Right atrium auricular region (tissue), 2 donors: ENCODE results near the gene CACFD1. TPM values are rescaled to one million over a fixed set of nuclear protein-coding genes. Genes with fewer than 3 reads are reported as not detected.

Source experiments
- DNase-seq: peaks from one replicate; pipeline ENCODE4 v3.0.0-alpha.2; 2019; ENCODE audit warnings: low spot score
- H3K27ac ChIP-seq, 2 donors: fragments of 200-600 bp; sonication (generic); 1 replicate in 1 of 2; 2 replicates in 1 of 2; pipeline ENCODE4 v1.5.1; 2016 to 2019
- H3K27me3 ChIP-seq, 2 donors: fragments of 200-600 bp; sonication (generic); one replicate each; pipeline versions ENCODE4 v1.5.1 to v1.6.0; 2017 to 2019
- H3K36me3 ChIP-seq: fragments of 200-600 bp; sonication (generic); one replicate; pipeline ENCODE4 v1.5.1; 2016
- H3K4me1 ChIP-seq, 2 donors: fragments of 200-600 bp; sonication (generic); one replicate each; pipeline versions ENCODE4 v1.5.1 to v1.6.0; 2017 to 2019
- H3K4me3 ChIP-seq, 2 donors: fragments of 200-600 bp; sonication (generic); 1 replicate in 1 of 2; 2 replicates in 1 of 2; pipeline ENCODE4 v1.5.1; 2017 to 2019; ENCODE audit warnings: mild to moderate bottlenecking in 1 of 2, moderate library complexity in 1 of 2
- H3K9me3 ChIP-seq, 2 donors: fragments of 200-600 bp; sonication (generic); one replicate each; pipeline ENCODE4 v1.5.1; 2019
- CTCF ChIP-seq, 2 donors: fragments of 200-600 bp; sonication (generic); IDR thresholded peaks; one replicate each; pipeline ENCODE4 v1.5.1; 2019; ENCODE audit warnings: antibody characterized with exemption in 2 of 2
- total RNA-seq, 2 donors: library from RNA; depleted of rRNA; stranded (reverse); fragments of >200 nt; gene quantifications; one replicate each; pipeline ENCODE4 v1.1.0, GENCODE V29; 2016

Gene CACFD1
- total RNA-seq, 2 donors from 2014 or later: 11.9 to 12.4 TPM

DNA sequence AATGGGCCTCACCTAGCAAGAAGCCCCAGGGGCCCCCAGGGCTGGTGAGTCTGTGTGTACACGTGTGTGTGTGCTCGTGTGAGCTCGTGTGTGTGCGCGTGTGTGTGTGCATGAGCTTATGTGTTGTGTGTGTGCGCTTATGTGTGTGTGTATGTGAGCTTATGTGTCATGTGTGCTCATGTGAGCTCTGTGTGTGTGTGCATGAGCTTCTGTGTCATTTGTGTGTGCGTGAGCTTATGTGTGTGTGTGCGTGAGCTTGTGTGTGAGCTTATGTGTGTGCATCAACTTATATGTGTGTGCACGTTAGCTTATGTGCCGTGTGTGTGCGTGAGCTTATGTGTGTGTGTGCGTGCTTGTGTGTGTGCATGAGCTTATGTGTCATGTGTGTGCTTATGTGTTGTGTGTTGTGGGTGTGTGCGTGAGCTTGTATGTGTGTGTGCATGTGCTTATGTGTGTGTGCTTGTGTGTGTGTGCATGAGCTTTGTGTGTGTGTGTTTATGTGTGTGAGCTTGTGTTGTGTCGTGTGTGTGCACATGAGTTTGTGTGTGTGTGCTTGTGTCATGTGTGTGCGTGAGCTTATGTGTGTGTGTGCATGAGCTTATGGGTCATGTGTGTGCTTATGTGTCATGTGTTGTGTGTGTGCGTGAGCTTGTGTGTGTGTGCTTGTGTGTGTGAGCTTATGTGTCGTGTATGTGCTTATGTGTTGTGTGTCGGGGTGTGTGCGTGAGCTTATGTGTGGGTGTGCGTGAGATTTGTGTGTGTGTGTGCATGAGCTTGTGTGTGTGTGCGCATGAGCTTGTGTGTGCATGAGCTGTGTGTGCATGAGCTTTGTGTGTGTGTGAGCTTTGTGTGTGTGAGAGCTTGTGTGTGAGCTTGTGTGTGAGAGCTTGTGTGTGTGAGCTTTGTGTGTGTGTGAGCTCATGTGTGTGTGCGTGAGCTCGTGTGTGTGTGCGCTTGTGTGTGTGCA is 35.8 kb downstream of the CACFD1 start:
- Histone ChIP-seq H3K27ac (no peak overlapping the region), H3K36me3 (no peaks in the 10 kb centered on the region), H3K4me3 (no peak overlapping the region), H3K9me3 (no peaks in the 10 kb centered on the region), H3K27me3 (no peaks in the 10 kb centered on the region), H3K4me1 (peaks cover 0 to 34% of the 10 kb centered on the region in 2 donors)
- DNase-seq: no peak
- TF ChIP-seq CTCF (IDR thresholded peaks at IDR 0.05): no peak

DNA sequence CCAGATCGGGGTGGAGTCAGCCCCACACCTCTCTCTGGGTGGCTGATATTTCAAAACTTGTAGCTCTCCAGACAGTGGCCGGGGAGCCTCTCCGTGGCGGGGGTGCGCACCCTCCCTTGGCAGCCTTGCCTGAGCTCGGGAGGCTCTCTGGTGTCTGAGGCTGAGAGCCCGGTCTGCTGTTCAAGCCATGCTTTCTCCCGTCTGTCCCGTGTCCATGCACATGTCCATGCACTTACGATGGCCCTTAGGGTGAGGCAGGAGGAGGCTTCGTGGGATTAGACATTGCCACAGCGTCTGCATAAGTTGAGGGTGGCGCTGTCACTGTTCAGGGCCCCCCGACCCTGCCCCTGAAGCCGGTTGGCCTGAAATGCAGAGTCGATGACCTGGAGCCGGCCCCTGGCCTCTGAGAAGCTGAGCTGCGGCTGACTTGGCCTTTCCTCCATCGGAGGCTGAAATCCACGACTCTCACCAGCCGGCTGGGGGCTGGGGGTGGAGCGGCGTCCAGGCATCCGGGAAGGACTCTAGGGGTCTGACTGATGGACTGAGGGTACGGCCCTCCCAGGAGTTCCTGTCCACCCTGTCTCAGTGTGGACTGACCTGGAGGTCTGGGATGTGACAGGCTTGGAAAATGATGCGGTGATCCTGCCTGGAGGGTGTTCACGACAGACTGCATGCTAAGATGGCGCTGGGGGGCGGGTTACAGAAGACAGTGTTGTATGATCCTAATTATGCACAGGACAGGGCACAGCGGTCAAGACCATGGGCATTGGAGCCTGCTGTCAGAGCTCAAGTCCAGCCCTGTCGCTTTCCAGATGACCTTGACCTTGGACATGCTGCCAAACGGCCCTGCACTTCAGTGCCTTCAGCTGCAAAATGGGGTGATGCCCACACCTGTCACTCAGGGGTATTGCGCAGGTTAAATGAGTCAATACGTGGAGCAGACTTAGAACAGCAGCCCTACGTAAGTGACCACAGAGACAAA is 37.4 kb downstream of the CACFD1 start:
- Histone ChIP-seq H3K27ac (no peak overlapping the region), H3K4me3 (no peak overlapping the region), H3K27me3 (no peaks in the 10 kb centered on the region), H3K4me1 (peaks cover 0 to 27% of the 10 kb centered on the region in 2 donors), H3K9me3 (peaks cover 0 to 12% of the 10 kb centered on the region in 2 donors), H3K36me3 (no peaks in the 10 kb centered on the region)
- no peak for TF ChIP-seq CTCF (IDR thresholded peaks at IDR 0.05)
- no peak for DNase-seq

GRCh38 chr9:133499132-133499891 is 39.5 kb downstream of the CACFD1 start:
- DNase-seq: no peak

DNA sequence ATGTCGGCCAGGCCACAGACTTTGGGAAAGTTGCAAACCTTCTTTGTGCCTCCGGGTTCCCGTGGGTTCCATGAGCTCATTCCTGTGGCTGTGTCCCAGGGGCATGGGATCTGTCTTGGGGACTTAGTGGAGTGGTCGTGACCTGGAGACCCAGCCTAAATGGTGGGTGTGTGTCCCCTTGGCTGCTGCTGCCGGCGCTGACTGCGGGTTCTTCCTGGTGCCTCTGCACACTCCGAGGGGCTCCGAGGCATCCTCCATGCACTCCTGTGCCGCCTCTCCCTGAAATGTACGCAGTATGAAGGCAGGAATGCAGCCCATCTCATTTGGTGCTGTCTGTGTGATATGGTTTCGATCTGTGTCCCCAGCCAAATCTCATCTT is 40.1 kb downstream of the CACFD1 start:
- H3K27me3 ChIP-seq: no peaks in the 10 kb centered on the region
- H3K27ac ChIP-seq: no peak overlapping the region

More at GRCh38 chr9:133499132-133499891, 39.5 kb downstream of the CACFD1 start:
- no peak overlapping the region for H3K27ac ChIP-seq
- no peaks in the 10 kb centered on the region for H3K36me3 ChIP-seq
- no peak for TF ChIP-seq CTCF (IDR thresholded peaks at IDR 0.05)
- H3K4me3 ChIP-seq: no peak overlapping the region
- H3K9me3 ChIP-seq: peaks cover 0 to 24% of the 10 kb centered on the region in 2 donors
- no peaks in the 10 kb centered on the region for H3K27me3 ChIP-seq
- H3K4me1 ChIP-seq: peaks cover 0 to 15% of the 10 kb centered on the region in 2 donors

More for the DNA sequence above, 40.1 kb downstream of the CACFD1 start:
- no peak for TF ChIP-seq CTCF (IDR thresholded peaks at IDR 0.05)
- Histone ChIP-seq H3K4me3 (no peak overlapping the region), H3K36me3 (no peaks in the 10 kb centered on the region), H3K9me3 (peaks cover 0 to 24% of the 10 kb centered on the region in 2 donors), H3K4me1 (peaks cover 0 to 15% of the 10 kb centered on the region in 2 donors)
- no peak for DNase-seq
